Ishikawa (cell line): ENCODE measurements around the gene MADD.

Experiments
- CEBPB ChIP-seq: IDR thresholded peaks from 2 replicates; pipeline ENCODE4 v1.6.1; 2012
- EP300 ChIP-seq: IDR thresholded peaks from 2 replicates; pipeline ENCODE4 v1.6.1; 2012; ENCODE audit warnings: borderline replicate concordance
- MAX ChIP-seq: IDR thresholded peaks from 2 replicates; pipeline ENCODE4 v1.6.1; 2012
- RAD21 ChIP-seq: IDR thresholded peaks from 2 replicates; pipeline ENCODE4 v1.6.1; 2012; ENCODE audit warnings: low read depth
- TAF1 ChIP-seq: IDR thresholded peaks from 2 replicates; pipeline ENCODE4 v1.6.1; 2012; ENCODE audit warnings: low read depth, mild to moderate bottlenecking
- TF ChIP-seq, protein P1 (sequence below): IDR thresholded peaks from 2 replicates; pipeline ENCODE4 v1.6.1; 2012; ENCODE audit warnings: low read depth, mild to moderate bottlenecking

DNA sequence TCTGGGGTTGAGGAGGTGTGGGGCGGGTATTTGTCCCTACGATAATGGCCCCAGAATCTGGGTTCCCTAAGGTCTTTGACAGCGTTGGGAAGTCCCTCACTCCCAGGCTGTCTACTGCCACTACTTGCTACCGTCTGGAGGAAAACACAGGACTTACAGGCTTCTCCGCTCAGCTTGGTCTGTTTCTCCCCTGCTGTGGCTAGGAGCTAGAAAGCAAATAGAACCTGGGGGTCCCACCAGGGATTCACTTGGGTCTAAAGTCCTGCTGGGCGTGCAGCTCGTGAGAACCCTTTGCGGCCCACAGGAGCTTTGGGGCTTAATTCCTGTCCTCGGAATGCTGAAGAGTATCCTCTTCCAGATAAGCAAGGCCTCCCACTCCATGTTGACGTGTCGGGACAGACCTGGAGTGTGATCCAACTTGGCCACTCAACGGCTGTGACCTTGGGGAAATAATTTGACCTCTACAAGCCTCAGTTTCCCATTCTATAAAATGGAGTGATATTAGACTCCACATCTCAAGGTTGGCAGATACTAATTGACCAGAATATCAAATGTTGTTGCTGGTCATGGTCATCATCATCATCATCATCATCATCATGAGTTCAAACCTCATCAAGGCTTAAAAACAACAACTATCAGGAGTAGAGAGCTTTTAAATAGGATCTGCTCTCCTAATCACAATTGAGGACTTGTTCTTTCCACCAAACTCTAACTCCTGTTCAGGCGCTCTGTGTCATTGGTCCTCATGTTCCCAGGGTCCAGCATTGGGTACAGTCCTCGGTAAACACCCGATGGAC, 84.2 kb downstream of the MADD start:
- no peak for TF ChIP-seq RAD21
- TF ChIP-seq CEBPB = no peak
- TF ChIP-seq MAX = no peak
- TF ChIP-seq EP300 = no peak
- TF ChIP-seq TAF1 = no peak
- TF ChIP-seq, protein P1, sequence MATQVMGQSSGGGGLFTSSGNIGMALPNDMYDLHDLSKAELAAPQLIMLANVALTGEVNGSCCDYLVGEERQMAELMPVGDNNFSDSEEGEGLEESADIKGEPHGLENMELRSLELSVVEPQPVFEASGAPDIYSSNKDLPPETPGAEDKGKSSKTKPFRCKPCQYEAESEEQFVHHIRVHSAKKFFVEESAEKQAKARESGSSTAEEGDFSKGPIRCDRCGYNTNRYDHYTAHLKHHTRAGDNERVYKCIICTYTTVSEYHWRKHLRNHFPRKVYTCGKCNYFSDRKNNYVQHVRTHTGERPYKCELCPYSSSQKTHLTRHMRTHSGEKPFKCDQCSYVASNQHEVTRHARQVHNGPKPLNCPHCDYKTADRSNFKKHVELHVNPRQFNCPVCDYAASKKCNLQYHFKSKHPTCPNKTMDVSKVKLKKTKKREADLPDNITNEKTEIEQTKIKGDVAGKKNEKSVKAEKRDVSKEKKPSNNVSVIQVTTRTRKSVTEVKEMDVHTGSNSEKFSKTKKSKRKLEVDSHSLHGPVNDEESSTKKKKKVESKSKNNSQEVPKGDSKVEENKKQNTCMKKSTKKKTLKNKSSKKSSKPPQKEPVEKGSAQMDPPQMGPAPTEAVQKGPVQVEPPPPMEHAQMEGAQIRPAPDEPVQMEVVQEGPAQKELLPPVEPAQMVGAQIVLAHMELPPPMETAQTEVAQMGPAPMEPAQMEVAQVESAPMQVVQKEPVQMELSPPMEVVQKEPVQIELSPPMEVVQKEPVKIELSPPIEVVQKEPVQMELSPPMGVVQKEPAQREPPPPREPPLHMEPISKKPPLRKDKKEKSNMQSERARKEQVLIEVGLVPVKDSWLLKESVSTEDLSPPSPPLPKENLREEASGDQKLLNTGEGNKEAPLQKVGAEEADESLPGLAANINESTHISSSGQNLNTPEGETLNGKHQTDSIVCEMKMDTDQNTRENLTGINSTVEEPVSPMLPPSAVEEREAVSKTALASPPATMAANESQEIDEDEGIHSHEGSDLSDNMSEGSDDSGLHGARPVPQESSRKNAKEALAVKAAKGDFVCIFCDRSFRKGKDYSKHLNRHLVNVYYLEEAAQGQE = no peak
